Activated CD4-positive, alpha-beta T cell treated with anti-CD3 and anti-CD28 coated beads for 48 hours (primary cell): ENCODE measurements around the gene UBASH3B.

Experiments used
- DNase-seq: peaks from one replicate; pipeline ENCODE4 v3.0.0-alpha.2; 2020

The UBASH3B gene

DNA sequence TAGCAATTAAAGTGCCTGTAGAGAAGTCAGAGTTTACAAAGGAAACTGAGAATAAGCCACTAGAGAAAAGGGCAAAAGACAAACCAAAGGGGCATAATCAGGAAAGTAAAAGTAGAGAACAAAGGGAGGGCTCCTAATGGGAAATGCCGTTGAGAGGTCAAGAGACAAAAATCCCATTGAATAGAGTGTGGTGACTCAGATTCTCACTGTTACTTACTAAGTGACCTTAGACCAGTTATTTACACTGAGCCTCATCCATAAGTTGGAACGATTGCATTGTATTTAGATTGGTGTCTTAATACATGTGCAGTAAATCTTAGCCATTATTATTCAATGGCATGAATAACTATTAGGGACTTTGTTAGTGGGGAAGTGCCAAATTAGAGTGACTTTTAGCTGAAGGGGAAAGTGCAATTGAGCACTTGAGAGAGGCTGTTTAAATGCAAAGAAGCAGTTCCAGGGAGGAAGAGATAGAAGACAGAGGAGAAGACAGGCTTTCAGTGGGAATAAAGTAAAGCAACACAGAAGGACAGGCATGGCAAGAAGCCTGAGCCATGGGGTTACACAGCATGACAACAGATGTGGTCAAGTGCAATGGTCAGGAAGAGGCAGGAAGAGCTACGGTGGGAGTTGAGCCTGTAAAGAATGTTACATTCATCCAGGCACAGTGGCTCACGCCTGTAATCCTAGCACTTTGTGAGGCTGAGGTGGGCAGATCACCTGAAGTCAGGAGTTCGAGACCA, 82.6 kb downstream of the UBASH3B start:
- DNase-seq, result no peak

DNA sequence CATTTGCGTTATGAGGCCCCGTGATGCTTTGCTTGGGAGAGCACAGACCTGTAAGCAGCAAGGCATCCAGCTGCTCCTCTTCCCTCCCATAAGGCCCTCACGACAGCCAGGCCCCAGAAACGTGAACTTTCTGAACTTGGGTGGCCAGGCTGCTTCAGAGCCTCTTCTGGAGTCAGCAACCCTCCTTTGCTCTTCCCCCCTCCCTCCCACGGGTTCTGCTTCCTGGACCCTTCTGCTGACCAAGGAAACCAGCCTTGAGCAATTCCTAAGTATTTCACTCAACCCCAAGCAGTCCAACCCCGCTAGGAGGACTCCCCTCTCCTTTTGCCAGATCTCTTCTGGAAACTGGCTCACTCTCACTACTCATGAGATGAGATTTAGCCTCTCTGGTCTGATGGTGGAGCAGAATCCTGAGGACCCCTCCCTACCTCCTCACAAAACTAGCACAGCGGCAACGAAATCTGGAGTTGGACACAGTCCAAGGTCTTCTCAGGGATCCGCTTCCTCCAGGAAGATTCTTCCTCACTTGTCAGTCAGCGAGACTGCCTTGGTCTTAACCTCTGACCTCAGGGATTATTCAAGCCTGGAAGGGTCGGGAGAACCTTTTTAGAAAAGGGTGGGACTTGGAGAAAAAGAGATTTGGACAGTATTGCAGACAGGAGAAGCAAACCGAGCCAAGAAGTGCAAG, 86.2 kb downstream of the UBASH3B start:
- DNase-seq, result no peak

DNA sequence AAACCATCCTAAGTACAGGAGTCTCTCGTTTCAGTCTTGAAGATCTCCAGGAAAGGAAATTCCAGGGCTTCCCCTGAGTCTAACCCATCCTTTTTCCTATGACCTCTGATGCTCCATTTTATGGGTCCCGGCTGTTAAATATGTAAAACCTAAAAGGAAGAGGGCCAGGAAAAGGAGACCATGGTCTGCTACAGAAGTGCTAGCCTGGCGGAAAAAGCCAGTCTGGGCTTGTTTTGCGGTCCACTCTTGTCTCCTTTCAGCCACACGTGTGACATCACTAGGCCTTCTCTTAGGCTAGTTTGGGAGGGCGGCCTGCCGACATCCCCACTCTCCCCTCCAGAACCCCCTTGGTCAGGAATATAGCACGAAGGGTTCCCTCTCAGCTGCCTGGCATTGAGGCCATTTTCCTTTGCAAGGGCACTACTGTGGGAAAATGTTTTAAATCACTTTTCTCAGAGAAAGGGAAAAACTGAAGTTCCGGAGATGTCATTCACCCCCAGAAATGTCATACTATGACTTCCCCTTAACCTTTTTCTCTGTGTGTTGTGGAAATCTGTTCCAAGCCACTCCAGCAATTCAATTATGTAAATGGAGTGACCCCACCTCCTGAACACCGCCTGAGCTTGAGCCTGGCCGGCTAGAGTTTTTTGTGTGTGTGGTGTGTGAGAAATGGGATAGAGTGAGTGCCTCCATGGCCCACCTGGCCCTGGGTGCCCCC, 86.9 kb downstream of the UBASH3B start:
- no peak for DNase-seq

GRCh38 chr11:122743097-122743741, 87.7 kb downstream of the UBASH3B start:
- no peak for DNase-seq

GRCh38 chr11:122743949-122744348, 88.4 kb downstream of the UBASH3B start:
- DNase-seq, result peak; percentile 88

- DNase-seq, result no peak
These were observed 88.8 kb downstream of the UBASH3B start for GRCh38 chr11:122744357-122744756.

GRCh38 chr11:122745111-122745510, 89.6 kb downstream of the UBASH3B start:
- DNase-seq, result no peak

DNA sequence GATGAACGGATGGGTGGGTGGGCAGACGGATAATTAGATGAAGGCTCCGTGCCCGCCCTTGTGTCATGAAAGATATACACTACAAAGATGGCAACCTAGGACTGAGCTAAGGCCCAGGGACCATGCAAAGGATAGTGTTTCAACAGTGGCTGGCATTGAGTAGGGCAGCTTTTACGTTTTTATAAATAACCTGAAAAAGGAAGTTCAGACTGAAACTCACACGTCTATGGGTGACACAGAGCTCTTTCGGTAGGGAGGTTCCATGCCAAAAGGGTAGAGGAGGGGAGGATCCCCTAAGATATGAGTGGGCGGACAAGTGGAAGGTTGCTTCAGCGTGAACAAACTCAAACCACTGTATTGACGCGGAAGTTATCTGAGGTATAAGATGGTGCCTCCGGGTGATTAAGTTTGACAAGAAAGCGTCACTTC, 90.5 kb downstream of the UBASH3B start:
- peak; percentile 73 for DNase-seq

DNA sequence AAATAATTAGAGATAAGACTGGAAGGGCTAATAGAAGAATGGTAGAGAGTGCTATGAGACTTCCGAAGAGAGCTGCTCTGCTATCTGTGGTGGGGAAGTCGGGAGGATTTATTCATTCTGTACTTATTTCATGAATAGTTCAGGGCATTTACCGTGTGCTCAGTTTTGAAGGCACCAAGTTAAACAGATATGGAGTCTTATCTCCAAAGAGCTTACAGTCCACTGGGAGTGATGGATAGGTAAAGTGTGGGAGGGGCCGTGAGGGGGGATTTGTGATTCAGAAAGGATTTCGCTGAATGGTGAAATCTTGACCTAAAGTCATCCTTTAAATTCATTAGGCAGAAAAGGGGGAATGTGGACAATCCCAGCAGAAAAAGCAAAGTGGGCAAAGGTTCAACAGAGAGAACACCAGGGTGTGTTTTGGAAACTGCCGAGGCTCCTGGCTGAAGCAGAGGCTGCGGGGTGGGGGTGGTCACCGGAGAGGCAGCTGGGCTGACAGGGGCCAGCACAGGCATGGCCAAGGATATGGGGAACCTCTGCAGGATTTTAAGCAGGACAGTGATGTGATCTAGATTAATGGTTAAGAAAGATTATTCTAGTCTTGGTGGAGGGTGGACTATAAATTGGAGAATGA, 91.2 kb downstream of the UBASH3B start:
- DNase-seq, result no peak

- DNase-seq, result no peak
These were observed 91.8 kb downstream of the UBASH3B start for GRCh38 chr11:122747351-122747781.

GRCh38 chr11:122749005-122749687, 93.6 kb downstream of the UBASH3B start:
- DNase-seq, result peak; percentile 72

- no peak for DNase-seq
These were observed 94.5 kb downstream of the UBASH3B start for GRCh38 chr11:122750049-122750448.

DNA sequence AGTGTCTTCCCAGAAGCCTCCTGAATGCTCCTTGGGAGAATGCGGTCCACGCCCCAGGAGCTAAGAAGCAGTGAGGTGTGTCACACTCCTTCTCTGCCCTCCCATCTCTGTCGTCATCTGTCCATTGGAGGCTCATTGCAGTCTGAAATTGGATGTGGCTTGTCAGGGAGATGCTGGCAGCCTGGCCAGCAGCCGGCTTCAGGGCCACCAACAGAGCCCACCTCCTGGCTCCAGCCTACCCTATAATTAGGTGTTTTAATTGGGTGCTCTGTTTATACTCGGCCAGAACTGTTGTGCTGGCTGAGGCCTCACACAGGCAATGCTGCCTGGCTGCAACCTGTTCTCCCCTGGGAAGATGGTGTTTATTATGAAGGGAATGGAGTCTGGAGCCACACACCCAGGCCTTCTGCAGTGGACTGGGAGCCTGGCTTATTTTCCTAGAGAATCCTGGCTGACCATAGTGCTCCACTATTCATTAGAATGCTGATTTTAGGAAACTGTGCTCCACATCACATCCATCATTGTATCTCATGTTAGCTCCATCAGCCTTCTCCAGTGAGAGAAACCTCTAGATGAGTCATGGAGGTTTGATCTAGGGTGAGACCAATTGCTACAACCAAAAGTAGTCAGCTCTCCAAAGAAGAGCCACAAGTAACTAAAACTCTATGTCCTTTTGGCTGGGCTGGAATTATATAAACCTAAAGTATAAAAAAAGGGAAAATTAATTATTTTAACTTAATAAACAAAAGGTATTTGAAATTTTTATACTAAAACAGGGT, 96.0 kb downstream of the UBASH3B start:
- no peak for DNase-seq

- no peak for DNase-seq
These were observed 98.5 kb downstream of the UBASH3B start for GRCh38 chr11:122754028-122754427.

GRCh38 chr11:122754553-122755322, 99.2 kb downstream of the UBASH3B start:
- DNase-seq, result peak; percentile 51

DNA sequence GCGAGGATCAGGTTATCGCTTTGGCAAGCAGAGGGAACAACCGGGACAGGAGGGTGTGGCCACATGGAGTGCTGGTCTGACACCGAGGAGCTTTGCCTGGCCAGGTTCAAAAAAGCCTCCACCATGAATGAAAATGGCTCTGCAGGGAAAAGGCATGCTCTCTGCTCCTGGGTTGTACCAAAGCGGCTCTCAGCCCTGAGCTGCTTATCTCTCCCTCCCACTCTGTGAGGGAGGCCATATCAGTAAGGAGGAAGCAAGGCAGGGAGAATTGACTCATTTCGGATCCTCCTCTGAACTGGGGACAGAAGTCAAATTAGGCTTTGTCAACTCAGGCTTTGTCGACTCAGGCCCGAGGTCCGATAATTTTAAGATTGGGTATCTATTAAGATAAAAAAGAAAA, 99.9 kb downstream of the UBASH3B start:
- no peak for DNase-seq

DNA sequence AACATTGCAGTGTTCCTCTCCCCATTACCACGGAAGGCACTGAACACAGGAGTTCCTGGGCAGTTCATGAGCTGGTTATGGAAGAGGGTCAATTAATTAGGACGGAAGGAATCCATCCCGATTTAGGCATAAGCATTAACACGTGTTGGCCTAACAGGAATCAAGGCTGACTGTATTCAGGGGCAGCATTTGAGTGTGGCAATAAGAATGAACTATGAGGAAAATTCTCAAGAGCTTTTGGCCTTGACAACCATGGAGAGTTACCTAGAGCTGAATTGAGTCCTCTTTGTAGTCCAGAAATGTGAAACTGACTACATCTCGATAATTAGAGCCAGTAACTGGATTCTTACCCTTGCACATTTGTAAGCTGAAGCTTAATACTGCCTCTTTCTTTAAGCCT, 100.4 kb downstream of the UBASH3B start:
- no peak for DNase-seq

- DNase-seq, result no peak
These were observed 100.9 kb downstream of the UBASH3B start for GRCh38 chr11:122756417-122756816.

- no peak for DNase-seq
These were observed 101.7 kb downstream of the UBASH3B start for GRCh38 chr11:122757201-122757600.

GRCh38 chr11:122758339-122758738, 102.8 kb downstream of the UBASH3B start:
- no peak for DNase-seq

DNA sequence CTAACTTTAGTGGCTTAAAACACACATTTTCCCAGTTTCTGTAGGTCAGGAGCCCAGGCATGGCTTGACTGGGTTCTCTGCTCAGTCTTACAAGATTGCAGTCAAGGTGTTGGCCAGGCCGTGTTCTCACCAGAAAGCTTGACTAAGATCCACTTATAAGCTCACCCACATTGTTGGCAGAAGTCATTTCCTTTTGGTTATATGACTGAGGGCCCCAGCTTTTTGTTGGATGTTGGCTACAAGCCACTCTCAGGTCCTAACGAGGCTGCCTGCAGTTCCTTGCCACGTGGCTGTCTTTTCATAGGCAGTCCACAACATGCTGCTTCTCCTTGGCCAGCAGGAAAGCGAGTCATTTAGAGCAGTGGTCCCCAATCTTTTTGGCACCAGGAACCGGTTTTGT, 103.5 kb downstream of the UBASH3B start:
- DNase-seq, result peak; percentile 44
